ACC112 (cell line): ENCODE measurements around the gene CPE.
A peak's percentile ranks its signal among the peaks of the same experiment; 100 is the strongest.

Experiments
- H2AFZ ChIP-seq: fragments of 200-600 bp; sonication (generic); one replicate; pipeline ENCODE4 v1.6.0; 2017; ENCODE audit warnings: antibody characterized with exemption, low read length; ENCODE audit not compliant: unreplicated experiment
- H3K27ac ChIP-seq: fragments of 200-600 bp; sonication (generic); 2 replicates; pipeline ENCODE4 v1.5.1; 2014; ENCODE audit warnings: low read depth, mild to moderate bottlenecking, antibody characterized with exemption, low read length, moderate library complexity
- H3K27me3 ChIP-seq: fragments of 200-600 bp; sonication (generic); 2 replicates; pipeline ENCODE4 v1.6.1; 2014; ENCODE audit warnings: mild to moderate bottlenecking, antibody characterized with exemption, low read length, moderate library complexity, mixed read lengths; ENCODE audit not compliant: insufficient read depth
- H3K36me3 ChIP-seq: fragments of 200-600 bp; sonication (generic); 2 replicates; pipeline ENCODE4 v1.6.1; 2016; ENCODE audit warnings: mild to moderate bottlenecking, antibody characterized with exemption, low read length, moderate library complexity, mixed read lengths; ENCODE audit not compliant: insufficient read depth
- H3K4me1 ChIP-seq: fragments of 200-600 bp; sonication (generic); one replicate; pipeline ENCODE4 v1.6.1; 2016; ENCODE audit warnings: low read length, mixed read lengths; ENCODE audit not compliant: insufficient read depth, unreplicated experiment, control insufficient read depth
- H3K4me3 ChIP-seq: fragments of 200-600 bp; sonication (generic); 2 replicates; pipeline ENCODE4 v1.5.1; 2014; ENCODE audit warnings: mild to moderate bottlenecking, low read depth, low read length
- H3K79me2 ChIP-seq: fragments of 200-600 bp; sonication (generic); one replicate; pipeline ENCODE4 v1.6.0; 2016; ENCODE audit warnings: low read length; ENCODE audit not compliant: control insufficient read depth, unreplicated experiment, insufficient read depth

Gene CPE

DNA sequence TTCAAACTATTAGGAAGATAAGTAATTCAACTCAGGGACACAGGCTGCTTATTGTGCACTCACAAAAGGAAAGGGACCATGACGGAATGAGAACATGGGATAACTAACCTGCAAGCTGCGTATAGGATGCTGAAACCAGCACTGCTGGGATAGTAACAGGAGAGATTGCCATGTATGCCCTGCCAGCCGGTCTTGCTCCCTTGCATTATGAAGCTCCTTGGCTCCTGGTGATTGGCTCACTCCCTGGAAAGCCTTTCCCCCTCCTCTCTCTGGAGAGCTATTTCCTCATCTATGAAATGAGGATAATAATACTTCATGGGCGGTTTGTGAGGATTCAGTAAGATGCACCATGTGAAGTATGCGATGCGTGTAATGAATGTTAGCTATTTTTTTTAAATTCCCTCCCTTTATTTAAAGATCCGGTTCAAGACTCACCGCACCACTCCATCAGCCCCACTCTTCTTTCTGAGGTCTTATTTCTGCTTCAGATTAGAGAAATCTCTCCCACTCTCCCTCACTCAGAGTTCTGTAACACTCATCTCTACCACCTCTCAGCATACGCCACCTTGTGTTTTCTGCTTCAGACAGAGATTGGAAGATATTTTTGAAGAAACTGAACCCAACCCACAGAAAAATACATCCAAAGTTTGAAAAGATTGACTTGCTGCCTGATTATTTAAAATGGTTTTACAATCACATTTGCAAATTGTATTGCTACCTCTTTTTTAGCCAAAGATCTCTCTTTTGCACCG, 33.0 kb upstream of the CPE start:
- H3K79me2 ChIP-seq = no peaks in the 10 kb centered on the region
- H3K4me1 ChIP-seq = no peaks in the 10 kb centered on the region
- no peak overlapping the region for H2AFZ ChIP-seq
- no peak overlapping the region for H3K4me3 ChIP-seq
- H3K27me3 ChIP-seq = no peaks in the 10 kb centered on the region
- no peak overlapping the region for H3K27ac ChIP-seq
- H3K36me3 ChIP-seq = no peaks in the 10 kb centered on the region; the same call in 1 of the 2 replicates

DNA sequence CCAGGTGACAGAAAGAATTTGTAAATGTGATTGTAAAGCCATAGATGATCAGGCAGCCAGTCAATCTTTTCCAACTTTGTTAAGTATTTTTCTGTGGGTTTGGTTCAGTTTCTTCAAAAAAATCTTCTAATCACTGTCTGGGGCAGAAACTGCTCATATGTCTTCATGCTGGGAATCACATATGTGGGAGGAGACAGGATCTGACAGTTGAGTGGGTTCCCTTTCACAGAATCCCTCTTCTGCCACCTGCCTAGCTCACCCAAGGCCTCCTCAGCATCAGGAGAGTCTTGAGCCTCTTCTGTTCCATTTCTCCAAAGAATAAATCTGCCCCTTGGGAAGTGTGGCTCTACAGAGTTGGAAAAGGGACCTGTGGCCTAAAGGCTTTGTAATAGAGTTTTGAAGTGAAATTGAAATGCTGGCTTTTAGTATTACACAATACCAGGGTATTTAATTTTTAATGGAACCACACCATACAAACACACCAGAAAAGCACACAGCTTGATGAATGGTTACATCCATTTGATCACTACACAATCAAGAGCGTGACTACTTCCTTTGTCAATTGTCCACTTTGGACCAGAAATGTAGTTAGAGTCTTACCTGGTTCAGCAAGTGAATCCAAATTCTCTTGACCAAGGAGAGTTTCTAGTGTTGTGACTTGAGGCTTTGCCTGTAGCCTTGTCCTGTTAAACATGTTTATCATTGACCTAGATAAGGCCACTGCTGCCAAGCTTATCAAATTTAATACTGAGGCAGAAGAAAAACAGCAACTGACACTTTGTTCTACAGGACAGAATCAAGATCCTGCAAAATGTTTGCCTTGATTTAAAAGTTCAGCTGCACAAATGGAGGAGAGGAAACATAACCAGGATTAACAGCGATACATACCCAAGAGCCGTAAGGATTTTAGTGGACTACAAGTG, 30.9 kb upstream of the CPE start:
- Histone ChIP-seq H3K4me1 (peaks cover 4% of the 10 kb centered on the region), H3K4me3 (no peak overlapping the region), H3K79me2 (no peaks in the 10 kb centered on the region), H3K36me3 (no peaks in the 10 kb centered on the region), H3K27ac (no peak overlapping the region), H2AFZ (no peak overlapping the region), H3K27me3 (no peaks in the 10 kb centered on the region)

DNA sequence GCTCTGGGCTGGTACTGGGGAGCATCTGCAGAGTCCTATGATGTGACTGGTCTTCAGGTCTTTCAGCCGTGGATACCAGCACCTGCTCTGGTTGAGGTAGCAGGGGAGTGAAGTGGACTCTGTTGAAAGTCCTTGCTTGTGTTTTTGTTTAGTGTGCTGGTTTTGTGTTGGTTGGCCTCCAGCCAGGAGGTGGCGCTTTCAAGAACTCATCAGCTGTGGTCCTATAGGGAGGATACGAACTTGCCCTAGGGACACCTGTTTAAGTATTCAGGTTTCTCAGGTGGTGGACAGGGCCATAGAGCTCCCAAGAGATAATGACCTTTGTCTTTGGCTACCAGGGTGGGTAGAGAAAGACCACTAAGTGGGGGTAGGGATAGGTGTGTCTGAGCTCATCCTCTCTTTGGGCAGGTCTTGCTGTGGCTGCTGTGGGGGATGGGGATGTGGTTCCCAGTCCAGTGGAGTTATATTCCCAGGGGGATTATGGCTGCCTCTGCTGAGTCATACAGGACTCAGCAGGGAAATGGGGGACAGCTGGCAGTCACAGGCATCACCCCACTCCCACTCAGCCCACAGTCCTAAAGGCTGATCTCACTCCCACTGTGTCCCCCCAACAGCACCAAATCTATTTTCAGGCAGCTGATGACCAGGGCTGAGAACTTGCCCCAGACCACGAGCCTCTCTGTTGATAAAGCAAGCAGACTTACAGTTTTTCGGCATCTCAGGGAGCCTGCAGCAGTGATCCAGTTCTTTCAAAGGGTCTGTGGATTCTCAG, 27.3 kb upstream of the CPE start:
- Histone ChIP-seq H3K4me1 (peaks cover 4% of the 10 kb centered on the region), H3K4me3 (no peak overlapping the region), H3K27ac (no peak overlapping the region), H3K36me3 (no peaks in the 10 kb centered on the region), H3K27me3 (no peaks in the 10 kb centered on the region), H3K79me2 (no peaks in the 10 kb centered on the region), H2AFZ (no peak overlapping the region)

DNA sequence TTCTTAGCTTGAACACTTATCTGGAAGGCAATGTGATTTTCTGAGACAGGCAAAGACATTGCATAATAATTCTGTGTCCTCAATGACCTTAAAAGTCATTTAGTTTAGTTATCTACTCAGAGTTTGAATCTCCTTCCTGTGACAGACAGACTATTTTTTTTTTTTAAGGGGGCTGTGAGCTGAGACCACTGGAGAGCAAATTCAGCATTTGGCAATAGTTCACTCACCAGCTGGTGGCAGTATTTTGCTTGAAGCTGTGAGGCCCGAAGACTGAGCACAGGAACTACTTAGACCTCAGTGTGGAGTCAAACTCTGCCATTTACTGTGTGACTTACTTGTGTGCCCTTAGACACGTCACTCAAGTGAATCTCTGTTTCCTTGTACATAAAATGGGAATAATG, 22.9 kb upstream of the CPE start:
- H3K27me3 ChIP-seq = no peaks in the 10 kb centered on the region
- peaks cover 21% of the 10 kb centered on the region for H3K4me1 ChIP-seq
- H2AFZ ChIP-seq = no peak overlapping the region
- H3K27ac ChIP-seq = no peak overlapping the region
- no peak overlapping the region for H3K4me3 ChIP-seq
- H3K79me2 ChIP-seq = no peaks in the 10 kb centered on the region
- no peaks in the 10 kb centered on the region for H3K36me3 ChIP-seq

DNA sequence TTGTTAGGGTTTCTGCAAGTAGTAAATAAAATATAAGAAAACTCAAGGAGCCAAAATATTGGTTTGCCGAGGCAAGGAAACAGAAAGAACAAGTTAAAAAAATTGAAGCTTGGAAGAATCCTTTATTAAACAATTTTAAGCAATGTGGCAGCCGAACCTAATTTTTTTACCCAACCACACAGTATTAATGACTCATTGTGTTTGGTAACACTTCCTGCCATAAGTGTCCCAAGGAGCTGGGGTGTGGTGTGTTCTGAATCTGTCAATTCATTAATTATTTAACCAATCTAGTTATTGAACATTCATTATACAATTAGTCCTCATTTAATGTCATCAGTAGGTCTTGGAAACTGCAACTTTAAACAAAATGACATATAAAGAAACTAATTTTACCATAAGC, 19.3 kb upstream of the CPE start:
- peaks cover 21% of the 10 kb centered on the region for H3K4me1 ChIP-seq
- H3K4me3 ChIP-seq = no peak overlapping the region
- H3K27me3 ChIP-seq = no peaks in the 10 kb centered on the region
- no peaks in the 10 kb centered on the region for H3K36me3 ChIP-seq
- no peaks in the 10 kb centered on the region for H3K79me2 ChIP-seq
- no peak overlapping the region for H2AFZ ChIP-seq
- H3K27ac ChIP-seq = peak overlapping the region; percentile 55

DNA sequence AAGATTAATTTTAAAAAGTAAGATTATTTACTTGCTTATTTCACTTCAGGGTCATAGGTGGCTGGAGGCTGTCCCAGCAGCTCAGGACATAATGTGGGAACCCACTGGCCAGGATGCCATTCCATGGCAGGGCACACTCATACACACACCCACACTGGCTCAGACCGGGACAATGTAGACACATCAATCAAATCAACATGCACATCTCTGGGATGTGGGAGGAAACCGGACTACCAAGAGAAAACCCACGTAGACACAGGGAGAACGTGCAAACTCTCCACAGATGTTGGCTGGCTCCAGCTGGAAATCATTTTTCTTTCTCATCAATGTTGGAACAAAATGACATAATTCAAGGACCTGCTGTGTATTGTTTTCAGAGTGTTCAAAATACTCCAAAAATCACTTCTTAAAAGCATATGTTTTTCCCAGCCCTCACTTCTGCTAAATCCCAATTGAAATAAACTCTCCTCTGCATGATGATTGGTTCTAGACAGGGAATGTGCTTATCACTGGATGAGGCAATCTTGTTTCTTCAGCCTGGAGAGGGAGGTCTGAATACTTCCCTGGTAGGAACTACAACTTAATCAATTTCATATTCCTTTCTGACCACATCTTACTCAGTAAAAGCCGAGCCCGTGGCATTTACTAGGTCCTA, 18.6 kb upstream of the CPE start:
- H3K27ac ChIP-seq = peak overlapping the region; percentile 55
- 0 out of 2 replicates have a peak overlapping the region, but pooled peaks have one; percentile 10 for H3K4me3 ChIP-seq
- H3K79me2 ChIP-seq = no peaks in the 10 kb centered on the region
- peaks cover 26% of the 10 kb centered on the region for H3K4me1 ChIP-seq
- no peaks in the 10 kb centered on the region for H3K36me3 ChIP-seq
- no peaks in the 10 kb centered on the region for H3K27me3 ChIP-seq
- peak overlapping the region; percentile 1 for H2AFZ ChIP-seq

DNA sequence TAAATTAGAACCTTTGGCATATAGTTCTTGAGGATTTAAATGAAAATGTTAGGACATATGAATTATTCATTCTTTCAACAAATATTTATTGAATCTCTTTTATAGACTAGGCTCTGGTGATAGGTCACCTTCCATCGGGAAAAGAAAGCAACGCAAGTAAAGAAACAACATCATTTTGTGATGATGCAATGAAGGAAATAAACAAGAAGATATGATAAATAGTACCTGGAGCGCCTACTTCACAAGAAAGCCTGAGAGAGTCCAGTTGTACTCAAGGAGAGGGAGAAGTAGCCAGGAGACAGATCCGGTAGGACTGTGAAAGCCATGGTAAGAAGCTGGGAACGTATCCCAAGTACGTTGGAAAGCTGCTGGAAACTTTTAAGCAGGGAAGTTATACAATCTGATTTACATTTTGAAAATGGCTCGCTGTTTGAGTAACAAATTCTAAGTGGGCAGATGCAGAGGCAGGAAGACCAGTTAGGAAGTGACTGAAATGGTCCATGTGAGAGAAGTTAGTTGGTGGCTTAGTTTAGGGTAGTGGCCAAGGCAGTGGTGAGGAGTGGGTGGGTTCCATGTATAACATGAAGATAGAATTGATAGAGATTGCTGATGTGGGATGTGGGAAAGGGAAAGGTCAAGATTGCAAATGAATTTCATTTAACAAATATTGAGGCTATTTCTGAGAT, 17.7 kb upstream of the CPE start:
- Histone ChIP-seq H3K4me1 (peaks cover 26% of the 10 kb centered on the region), H3K4me3 (no peak overlapping the region), H3K27me3 (no peaks in the 10 kb centered on the region), H2AFZ (no peak overlapping the region), H3K27ac (peak overlapping the region; percentile 17; the same call in 1 of the 2 replicates), H3K79me2 (no peaks in the 10 kb centered on the region), H3K36me3 (no peaks in the 10 kb centered on the region)

DNA sequence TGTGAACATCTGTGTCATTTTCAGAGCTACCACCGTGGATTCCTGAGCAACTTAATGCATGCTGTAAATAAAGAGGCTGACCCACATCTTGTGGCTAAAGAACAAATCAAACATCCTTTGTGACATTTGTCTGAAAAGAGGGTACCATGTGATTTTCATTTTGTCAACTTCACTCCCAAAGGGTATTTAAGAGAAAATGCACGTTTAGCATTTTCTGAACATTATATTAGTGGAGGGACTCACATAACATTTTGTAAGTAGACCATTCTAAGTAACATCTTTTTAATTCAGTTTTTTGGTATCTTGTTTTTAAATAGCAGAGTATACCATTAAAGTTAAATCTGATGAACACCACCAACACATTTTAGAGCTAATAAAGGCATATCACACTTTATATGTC, 17.0 kb upstream of the CPE start:
- no peaks in the 10 kb centered on the region for H3K27me3 ChIP-seq
- peaks cover 26% of the 10 kb centered on the region for H3K4me1 ChIP-seq
- H3K27ac ChIP-seq = no peak overlapping the region
- no peaks in the 10 kb centered on the region for H3K79me2 ChIP-seq
- no peak overlapping the region for H2AFZ ChIP-seq
- H3K36me3 ChIP-seq = no peaks in the 10 kb centered on the region
- H3K4me3 ChIP-seq = no peak overlapping the region

DNA sequence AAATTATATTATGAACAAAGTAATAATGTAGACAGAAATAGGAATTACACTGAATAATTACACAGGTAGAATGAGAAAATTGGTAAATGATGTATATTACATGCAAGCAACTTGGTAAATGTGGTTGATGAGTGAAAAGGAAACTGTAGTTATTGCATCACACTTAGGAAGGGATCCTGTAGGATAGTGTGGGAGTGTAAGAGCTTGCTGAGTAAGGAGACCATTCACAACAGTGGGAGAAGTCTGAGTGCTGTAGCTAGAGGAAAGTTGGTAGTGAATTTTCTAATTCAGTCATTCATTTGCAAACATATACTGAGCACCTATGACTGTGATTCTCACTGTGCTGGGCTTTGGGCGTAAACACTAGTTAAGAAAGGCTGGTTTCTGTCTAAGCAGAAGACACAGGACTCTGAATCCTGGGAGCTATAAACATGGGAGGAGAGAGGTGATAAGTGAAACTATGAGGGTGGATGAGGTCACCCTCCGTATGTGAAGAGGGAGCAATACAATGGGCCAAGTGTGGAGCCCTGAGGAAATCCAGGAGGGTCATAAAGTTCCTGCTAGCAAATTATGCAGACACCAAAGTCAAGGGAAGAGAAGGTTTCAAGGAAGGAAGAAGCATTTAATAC, 14.2 kb upstream of the CPE start:
- Histone ChIP-seq H3K27ac (0 out of 2 replicates have a peak overlapping the region, but pooled peaks have one; percentile 4), H3K79me2 (no peaks in the 10 kb centered on the region), H2AFZ (no peak overlapping the region), H3K4me1 (peaks cover 23% of the 10 kb centered on the region), H3K36me3 (no peaks in the 10 kb centered on the region), H3K4me3 (no peak overlapping the region), H3K27me3 (no peaks in the 10 kb centered on the region)
